HG03469 (cell line): ENCODE measurements around the gene PRR15.
"Not testable (repeated sequence)": the region's sequence is repeated elsewhere in the genome, so short reads cannot be mapped to it uniquely, and the experiment has no call there.

Experiments used
- ATAC-seq: cut with Tn5 transposase; IDR thresholded peaks from one replicate; pipeline ENCODE4 v1.9.1; 2021; ENCODE audit warnings: mild to moderate bottlenecking, moderate library complexity, moderate number of reproducible peaks; ENCODE audit not compliant: unreplicated experiment

Gene PRR15, protein sequence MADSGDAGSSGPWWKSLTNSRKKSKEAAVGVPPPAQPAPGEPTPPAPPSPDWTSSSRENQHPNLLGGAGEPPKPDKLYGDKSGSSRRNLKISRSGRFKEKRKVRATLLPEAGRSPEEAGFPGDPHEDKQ

GRCh38 chr7:29563590-29564495, at the start of gene PRR15:
PRR15 (plus strand) TSS chr7:29563835; CDS start chr7:29566330, 2,495 bp downstream.
- ATAC-seq: no peak

DNA sequence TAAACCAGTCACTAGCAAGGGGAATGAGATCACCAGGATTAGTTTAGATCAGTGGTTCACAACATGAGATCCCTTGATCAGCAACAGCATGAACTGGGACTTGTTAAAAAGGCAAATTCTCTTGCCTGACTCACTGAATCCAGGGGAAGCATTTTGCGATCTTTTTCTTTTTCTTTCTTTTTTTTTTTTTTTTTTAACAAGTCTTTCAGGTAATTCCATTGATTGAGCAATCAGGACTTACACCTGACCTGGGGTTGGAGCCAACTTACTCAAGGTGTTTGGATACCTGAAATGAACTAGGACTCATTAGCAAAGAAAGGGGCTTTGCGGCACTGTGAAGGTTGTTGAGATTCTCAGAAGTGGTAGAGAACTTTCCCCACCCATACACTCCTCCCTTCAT, 47.1 kb upstream of the PRR15 start:
- no peak for ATAC-seq

- no peak for ATAC-seq
These were observed 45.0 kb upstream of the PRR15 start for GRCh38 chr7:29518616-29519015.

GRCh38 chr7:29523728-29524127, 39.9 kb upstream of the PRR15 start:
- ATAC-seq: no peak

DNA sequence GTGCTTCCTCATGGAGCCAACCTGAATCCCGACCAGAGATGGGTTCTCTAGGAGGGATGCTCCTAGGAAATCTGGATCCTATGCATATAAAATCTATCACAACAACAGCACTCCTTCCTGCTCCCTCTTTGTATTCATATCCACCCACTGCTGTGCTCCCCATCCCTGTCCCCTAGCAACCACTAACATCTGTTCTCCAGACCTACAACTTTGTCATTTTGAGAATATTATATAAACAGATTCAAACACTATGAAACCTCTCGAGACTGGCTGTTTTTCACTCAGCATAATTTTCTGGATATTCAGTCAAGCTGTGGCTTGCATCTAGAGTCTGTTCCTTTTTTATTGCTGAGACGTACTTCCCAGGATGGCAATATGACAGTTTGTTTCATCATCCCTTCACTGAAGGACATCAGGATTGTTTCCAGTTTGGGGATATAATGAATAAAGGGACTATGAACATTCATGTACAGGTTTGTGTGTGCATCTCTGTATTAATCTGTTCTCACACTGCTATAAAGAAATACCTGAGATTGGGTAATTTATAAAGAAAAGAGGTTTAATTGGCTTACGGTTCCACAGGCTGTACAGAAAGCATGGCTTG, 36.0 kb upstream of the PRR15 start:
- no peak for ATAC-seq

GRCh38 chr7:29528526-29528925, 35.1 kb upstream of the PRR15 start:
- ATAC-seq: not testable (repeated sequence)

- no peak for ATAC-seq
These were observed 25.2 kb upstream of the PRR15 start for GRCh38 chr7:29538389-29538788.

DNA sequence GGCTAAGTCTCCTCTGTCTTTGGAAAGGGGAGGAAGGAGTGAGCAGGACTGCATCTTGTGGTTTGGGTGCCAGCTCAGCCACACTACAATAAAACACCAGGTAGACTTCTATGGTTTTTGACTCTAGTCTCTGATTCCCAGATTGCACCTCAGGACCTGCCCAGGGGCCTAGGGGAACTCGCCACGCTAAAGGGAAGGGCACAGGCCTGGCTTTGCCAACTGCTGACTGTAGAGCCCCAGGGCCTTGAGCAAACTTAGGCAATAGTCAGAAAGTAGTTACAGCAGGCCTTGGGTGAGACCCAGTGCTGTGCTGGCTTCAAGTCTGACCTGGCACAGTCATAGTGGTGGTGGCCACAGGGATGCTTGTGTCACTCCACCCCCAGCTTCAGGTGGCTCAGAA, 24.2 kb upstream of the PRR15 start:
- ATAC-seq: no peak

GRCh38 chr7:29547421-29547820, 16.2 kb upstream of the PRR15 start:
- no peak for ATAC-seq

GRCh38 chr7:29548823-29549222, 14.8 kb upstream of the PRR15 start:
- no peak for ATAC-seq

DNA sequence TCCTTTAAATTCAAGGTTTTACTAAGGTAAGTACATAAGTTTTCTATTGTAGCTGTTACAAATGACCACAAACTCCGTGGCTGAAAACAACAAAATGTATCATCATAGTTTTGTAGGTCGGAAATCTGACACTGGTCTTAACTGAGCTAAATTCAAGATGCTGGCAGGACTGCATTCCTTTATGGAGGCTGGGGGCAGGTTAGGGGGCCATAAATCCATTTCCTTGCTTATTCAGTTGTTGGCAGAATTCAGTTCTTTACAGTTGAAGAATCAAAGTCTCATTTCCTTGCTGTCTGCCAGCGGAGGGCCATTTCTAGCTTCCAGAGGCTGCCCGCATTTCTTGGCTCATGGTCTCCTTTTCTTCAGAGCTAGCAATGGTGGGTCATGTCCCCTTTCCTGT, 11.2 kb upstream of the PRR15 start:
- ATAC-seq: no peak

GRCh38 chr7:29555061-29555460, 8.6 kb upstream of the PRR15 start:
- no peak for ATAC-seq

DNA sequence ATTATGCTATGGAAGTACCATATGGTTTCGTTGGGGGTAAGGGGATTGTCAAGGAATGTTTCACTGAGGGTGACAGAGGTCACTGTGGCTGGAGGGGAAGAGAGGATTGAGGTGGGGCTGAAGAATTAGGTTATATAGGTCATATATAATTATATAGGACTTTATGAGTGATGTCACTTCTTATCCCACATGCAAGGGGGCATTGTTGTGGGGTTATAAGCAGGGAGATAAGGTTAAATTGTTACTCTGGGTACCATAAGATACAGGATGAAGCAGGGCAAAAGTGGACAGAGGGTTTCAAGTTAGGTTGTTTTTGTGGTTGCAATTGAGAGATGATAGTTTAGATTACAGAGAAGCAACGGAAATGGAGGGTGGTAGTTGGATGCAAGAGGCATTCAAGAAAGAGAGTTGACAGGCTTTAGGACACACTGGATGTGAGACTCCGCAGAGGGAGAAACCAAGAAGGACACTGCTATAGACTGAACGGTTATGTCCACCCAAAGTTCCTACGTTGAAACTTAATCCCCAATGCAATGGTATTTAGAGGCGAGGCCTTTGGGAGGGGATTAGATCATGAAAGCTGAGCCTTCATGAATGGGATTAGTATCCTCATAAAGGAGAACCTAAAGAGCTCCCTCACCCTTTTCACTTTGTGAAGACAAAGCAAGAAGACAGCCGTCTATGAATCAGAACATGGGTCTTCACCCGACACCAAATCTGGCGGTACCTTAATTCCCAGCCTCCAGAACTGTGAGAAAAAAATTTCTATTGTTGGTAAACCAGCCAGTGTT, 7.0 kb upstream of the PRR15 start:
- ATAC-seq: no peak

GRCh38 chr7:29557954-29558353, 5.7 kb upstream of the PRR15 start:
- ATAC-seq: no peak

DNA sequence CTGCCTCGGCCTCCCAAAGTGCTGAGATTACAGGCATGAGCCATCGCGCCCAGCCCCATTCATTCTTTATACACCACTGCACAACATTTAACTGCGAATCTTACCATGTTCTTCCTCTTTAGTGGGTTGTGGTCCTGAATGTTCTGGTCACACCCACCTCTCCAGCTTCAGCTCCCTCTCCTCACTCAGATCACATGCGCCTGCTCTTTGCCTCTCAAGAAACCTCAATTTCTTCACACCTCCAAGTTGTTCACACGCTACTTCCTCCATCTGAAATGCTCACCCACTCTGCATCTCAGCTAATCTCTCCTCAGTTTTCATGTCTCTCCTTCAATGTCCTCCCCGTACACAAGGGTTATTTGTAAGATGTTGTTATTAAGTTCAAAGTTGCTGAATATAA, 2.4 kb upstream of the PRR15 start:
- no peak for ATAC-seq

GRCh38 chr7:29562307-29562706, 1.3 kb upstream of the PRR15 start:
- no peak for ATAC-seq

DNA sequence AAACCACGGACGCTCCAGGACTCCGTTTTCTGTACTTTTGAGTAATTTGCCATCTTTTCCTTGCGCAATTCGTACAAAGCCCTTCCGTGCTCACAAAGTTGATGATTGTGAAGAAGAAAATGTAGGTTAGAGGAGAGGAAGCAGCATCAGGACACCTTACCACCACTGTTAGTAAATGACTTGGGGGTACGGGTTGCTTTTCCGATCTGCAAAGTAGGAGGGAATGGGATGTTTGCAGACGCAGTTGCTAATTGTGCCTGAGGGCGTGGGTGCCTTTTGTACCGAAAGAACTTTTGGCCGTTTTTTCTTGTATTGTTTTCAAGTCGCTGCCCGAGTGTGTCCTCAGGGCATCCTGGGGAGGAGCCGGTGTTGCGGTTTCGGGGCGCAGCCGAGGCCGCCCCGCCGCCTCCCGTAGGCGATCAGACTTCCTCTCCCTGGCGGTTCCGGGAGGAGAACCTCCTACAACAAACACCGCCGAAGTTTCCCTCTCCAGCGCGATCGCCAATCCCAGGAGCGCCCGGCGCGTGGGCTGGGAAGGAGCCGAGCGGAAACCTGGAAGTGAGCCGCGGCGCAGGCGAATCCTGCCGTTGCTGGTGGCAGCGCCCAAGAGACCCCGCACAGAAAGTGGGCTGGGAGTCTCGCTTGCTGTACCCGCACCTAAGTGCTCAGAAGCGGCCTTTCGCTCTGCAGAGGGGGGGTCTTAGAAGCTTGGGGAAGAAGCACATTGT, 1.0 kb downstream of the PRR15 start:
- ATAC-seq: no peak

DNA sequence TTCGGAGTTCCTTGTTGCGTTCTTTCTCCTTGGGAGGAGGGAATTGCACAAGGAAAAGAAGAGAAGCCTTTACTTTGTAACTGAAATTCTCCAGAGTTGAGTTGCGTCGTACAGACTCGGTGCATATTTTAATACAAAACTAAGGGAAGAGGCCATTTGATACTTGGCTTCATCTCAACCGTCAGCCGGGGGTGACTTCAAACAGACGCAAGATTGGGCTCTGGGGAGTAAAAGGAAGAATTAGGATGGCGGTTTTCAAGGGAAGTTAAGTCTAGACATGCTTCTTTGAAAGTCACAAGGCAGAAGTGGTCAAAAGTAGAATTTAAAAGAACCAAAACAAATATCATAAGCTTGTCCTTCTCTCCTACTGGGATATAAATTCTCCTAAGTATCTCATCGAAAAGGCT, 1.6 kb downstream of the PRR15 start:
- no peak for ATAC-seq

GRCh38 chr7:29565634-29565981, 2.0 kb downstream of the PRR15 start:
- no peak for ATAC-seq

GRCh38 chr7:29565982-29566746, 2.5 kb downstream of the PRR15 start:
- no peak for ATAC-seq
